ENCODE results near the gene TNFAIP6.

TNFAIP6 gene

DNA sequence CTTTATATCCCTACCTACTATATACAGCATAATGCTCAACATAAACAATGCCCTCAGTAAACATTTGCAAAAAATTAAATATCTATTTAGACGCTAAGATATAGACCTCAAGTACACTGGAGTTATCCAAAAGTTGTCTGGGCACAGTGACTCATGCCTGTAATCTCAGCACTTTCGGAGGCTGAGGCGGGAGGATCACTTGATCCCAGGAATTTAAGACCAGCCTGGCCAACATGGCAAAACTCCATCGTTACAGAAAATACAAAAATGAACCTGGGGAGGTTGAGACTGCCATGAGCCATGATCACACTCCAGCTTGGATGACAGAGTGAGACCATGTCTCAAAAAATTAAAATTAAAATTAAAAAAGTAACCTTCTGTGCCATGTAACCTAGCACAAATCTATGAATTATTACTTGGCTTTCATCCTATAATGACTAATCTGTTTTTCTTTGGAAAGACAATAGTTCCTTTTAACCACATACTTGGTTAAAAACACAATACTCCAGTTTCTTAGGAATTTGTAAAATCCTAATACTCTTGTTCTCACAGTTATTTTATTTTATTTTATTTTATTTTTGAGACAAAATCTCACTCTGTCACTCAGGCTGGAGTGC lies 6.7 kb upstream of the TNFAIP6 start:
- TF ChIP-seq, protein P1, sequence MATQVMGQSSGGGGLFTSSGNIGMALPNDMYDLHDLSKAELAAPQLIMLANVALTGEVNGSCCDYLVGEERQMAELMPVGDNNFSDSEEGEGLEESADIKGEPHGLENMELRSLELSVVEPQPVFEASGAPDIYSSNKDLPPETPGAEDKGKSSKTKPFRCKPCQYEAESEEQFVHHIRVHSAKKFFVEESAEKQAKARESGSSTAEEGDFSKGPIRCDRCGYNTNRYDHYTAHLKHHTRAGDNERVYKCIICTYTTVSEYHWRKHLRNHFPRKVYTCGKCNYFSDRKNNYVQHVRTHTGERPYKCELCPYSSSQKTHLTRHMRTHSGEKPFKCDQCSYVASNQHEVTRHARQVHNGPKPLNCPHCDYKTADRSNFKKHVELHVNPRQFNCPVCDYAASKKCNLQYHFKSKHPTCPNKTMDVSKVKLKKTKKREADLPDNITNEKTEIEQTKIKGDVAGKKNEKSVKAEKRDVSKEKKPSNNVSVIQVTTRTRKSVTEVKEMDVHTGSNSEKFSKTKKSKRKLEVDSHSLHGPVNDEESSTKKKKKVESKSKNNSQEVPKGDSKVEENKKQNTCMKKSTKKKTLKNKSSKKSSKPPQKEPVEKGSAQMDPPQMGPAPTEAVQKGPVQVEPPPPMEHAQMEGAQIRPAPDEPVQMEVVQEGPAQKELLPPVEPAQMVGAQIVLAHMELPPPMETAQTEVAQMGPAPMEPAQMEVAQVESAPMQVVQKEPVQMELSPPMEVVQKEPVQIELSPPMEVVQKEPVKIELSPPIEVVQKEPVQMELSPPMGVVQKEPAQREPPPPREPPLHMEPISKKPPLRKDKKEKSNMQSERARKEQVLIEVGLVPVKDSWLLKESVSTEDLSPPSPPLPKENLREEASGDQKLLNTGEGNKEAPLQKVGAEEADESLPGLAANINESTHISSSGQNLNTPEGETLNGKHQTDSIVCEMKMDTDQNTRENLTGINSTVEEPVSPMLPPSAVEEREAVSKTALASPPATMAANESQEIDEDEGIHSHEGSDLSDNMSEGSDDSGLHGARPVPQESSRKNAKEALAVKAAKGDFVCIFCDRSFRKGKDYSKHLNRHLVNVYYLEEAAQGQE (IDR thresholded peaks at IDR 0.05; ENCODE audit: insufficient read depth in 1 of 2, low read depth in 2 of 2, low read length in 2 of 2): no peak
- TF ChIP-seq POLR2AphosphoS5 (IDR thresholded peaks at IDR 0.05; ENCODE audit: low read depth, low read length) (no peak), TAF1 (IDR thresholded peaks at IDR 0.05; ENCODE audit: borderline replicate concordance, insufficient read depth, low read length) (no peak), SIN3A (IDR thresholded peaks at IDR 0.05; ENCODE audit: borderline replicate concordance, insufficient read depth, low read length) (no peak), FOXP2 (optimal IDR thresholded peaks at IDR 0.05; ENCODE audit: borderline replicate concordance, extremely low read depth, extremely low read length, insufficient read depth) (no peak)

DNA sequence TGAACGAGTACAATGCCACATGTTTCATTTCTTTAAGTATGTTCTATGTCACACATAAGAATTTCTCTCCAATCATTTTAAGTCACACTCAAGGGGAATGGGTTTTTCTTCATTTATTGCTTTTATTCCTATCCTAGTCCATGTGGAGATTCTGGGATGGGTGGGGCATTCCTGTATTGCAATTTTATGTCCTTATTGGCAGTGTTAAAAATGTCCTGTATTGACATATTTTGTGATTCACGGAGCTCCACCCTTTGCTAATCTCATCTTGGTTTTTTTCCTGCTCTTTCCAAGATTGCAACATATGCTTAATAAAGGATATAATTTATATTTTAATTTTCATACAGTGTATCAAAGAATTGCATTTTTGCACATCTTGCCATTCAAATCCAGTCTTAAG lies 3.4 kb upstream of the TNFAIP6 start:
- TF ChIP-seq, protein P1 (IDR thresholded peaks at IDR 0.05; ENCODE audit: insufficient read depth in 1 of 2, low read depth in 2 of 2, low read length in 2 of 2): no peak
- no peak for TF ChIP-seq FOXP2 (optimal IDR thresholded peaks at IDR 0.05; ENCODE audit: borderline replicate concordance, extremely low read depth, extremely low read length, insufficient read depth)
- TF ChIP-seq TAF1 (IDR thresholded peaks at IDR 0.05; ENCODE audit: borderline replicate concordance, insufficient read depth, low read length): no peak
- no peak for TF ChIP-seq SIN3A (IDR thresholded peaks at IDR 0.05; ENCODE audit: borderline replicate concordance, insufficient read depth, low read length)
- no peak for TF ChIP-seq POLR2AphosphoS5 (IDR thresholded peaks at IDR 0.05; ENCODE audit: low read depth, low read length)

DNA sequence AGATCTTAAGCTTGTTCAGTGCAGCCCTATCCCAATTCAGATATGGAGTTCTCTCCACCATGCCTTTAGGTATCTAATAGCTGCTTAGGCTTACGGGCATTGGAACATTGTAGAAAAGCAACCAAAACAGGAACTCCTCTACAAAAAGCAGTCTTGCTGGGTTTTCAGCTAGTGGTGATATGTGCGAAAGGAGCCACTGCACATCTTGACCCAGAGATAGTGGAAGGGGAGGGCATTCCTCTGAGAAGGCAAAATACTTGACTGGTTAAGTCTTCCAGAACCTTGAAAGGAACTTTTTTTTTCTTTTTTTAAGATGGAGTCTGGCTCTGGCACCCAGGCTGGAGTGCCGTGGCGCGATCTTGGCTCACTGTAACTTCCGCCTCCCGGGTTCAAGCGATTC lies 2.6 kb upstream of the TNFAIP6 start:
- no peak for TF ChIP-seq SIN3A (IDR thresholded peaks at IDR 0.05; ENCODE audit: borderline replicate concordance, insufficient read depth, low read length)
- TF ChIP-seq TAF1 (IDR thresholded peaks at IDR 0.05; ENCODE audit: borderline replicate concordance, insufficient read depth, low read length): no peak
- TF ChIP-seq POLR2AphosphoS5 (IDR thresholded peaks at IDR 0.05; ENCODE audit: low read depth, low read length): no peak
- no peak for TF ChIP-seq FOXP2 (optimal IDR thresholded peaks at IDR 0.05; ENCODE audit: borderline replicate concordance, extremely low read depth, extremely low read length, insufficient read depth)
- TF ChIP-seq, protein P1 (IDR thresholded peaks at IDR 0.05; ENCODE audit: insufficient read depth in 1 of 2, low read depth in 2 of 2, low read length in 2 of 2): no peak

DNA sequence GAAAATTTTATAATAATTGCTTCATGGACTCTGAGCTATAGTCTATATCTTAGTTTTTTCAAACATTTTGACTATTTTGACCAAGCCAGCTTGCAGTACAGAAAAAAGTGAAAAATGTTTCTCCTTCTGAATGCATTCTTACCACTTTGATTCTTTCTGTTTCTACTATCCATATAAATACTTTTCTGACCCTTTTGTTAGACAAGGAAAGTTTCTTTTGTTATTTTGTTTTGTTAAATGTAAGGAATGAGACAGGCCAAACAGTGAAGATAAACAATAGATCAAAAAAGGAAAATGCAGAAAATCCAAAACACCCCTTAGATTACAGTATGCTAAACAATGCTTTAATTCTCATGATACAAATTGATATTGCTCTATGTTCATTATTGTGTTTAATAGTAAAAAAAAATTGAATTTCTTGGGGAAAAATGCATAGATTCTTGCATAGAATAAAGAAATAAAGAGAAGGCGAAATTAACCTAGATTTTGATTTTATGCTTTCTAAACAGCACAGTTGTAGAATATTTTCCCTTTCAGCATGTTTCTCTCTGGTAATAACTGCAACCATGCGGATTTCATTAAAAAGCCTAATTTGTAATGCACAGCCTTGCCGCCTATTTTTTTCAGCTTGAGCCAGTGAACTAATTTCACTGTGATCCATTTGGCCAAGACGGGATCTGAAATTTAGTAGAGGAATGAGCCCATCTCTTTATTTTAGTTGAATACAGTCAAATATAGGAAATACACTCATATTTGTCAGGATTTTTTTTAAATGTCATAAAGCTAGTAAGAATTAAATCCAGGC lies 976 bp downstream of the TNFAIP6 start:
- no peak for TF ChIP-seq SIN3A (IDR thresholded peaks at IDR 0.05; ENCODE audit: borderline replicate concordance, insufficient read depth, low read length)
- TF ChIP-seq FOXP2 (optimal IDR thresholded peaks at IDR 0.05; ENCODE audit: borderline replicate concordance, extremely low read depth, extremely low read length, insufficient read depth): no peak
- TF ChIP-seq, protein P1 (IDR thresholded peaks at IDR 0.05; ENCODE audit: insufficient read depth in 1 of 2, low read depth in 2 of 2, low read length in 2 of 2): no peak
- TF ChIP-seq TAF1 (IDR thresholded peaks at IDR 0.05; ENCODE audit: borderline replicate concordance, insufficient read depth, low read length): no peak
- TF ChIP-seq POLR2AphosphoS5 (IDR thresholded peaks at IDR 0.05; ENCODE audit: low read depth, low read length): no peak

Data from PFSK-1 (cell line).